Upper lobe of right lung (tissue), 1 donor: ENCODE results near the gene STARD13. TPM values are rescaled to one million over a fixed set of nuclear protein-coding genes. Genes with fewer than 3 reads are reported as not detected.

Experiments
- ATAC-seq: fragments of 200-7000 bp; cut with Tn5 transposase; one replicate; pipeline ENCODE4 v1.9.1; 2020; ENCODE audit warnings: mild to moderate bottlenecking, moderate library complexity
- DNase-seq: peaks from one replicate; pipeline ENCODE4 v3.0.0-alpha.2; 2020
- H3K27ac ChIP-seq: fragments of 200-600 bp; one replicate; pipeline ENCODE4 v1.8.0; 2022
- H3K27me3 ChIP-seq: fragments of 200-600 bp; one replicate; pipeline ENCODE4 v1.8.0; 2022; ENCODE audit warnings: mild to moderate bottlenecking
- H3K36me3 ChIP-seq: fragments of 200-600 bp; one replicate; pipeline ENCODE4 v1.8.0; 2022
- H3K4me1 ChIP-seq: fragments of 200-600 bp; one replicate; pipeline ENCODE4 v1.8.0; 2022
- H3K4me3 ChIP-seq: fragments of 200-600 bp; one replicate; pipeline ENCODE4 v1.8.0; 2022; ENCODE audit warnings: mild to moderate bottlenecking
- H3K9me3 ChIP-seq: fragments of 200-600 bp; one replicate; pipeline ENCODE4 v1.8.0; 2022
- intact Hi-C: fragments of 100-400 bp; cut with DNase I; formaldehyde crosslinking; loops from one replicate; pipeline ENCODE4 v1.11.0; 2022
- total RNA-seq: library from RNA; stranded (reverse); fragmentation: NEBNext Ultra II Directional; extraction: Animal tissue kit (Norgen Biotek cat#: 25700); gene quantifications from one replicate; pipeline ENCODE4 v1.2.1, GENCODE V29; 2021
- TF ChIP-seq, protein P1 (sequence below): fragments of 200-600 bp; IDR thresholded peaks from one replicate; pipeline ENCODE4 v1.8.0; 2022; ENCODE audit warnings: antibody characterized with exemption
- donor health status: DM: no; HTN: yes; CAD: no; lungs with severe emphysema.

The STARD13 gene
- total RNA-seq, 1 donor from 2014 or later = 60.4 TPM

DNA sequence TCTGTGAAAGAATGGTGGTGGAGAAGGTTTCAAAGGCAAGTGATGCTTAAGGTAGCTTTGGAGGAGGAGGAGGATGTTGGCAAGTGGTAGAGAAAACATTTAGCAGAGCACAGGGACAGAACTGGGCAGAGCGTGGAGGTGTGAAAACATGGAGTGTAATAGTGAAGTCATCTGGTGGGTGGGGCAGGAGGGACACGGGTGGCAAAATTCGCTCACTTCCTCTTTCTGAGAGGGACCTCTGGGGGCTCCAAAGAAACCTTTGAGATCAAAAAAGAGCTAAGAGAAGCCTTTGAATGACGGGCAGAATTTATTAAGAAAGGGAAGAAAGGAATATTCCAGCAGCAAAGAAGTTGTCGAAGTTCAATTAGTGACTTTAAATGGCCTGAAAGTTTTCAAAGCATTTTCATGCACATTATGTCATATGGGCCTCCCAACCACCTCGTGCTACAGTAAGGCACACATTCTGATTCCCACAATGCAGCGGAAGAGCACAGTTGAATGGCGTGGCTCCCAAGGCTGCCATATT is 82.8 kb downstream of the STARD13 start:
- Histone ChIP-seq H3K4me1 (peaks cover 37% of the 10 kb centered on the region), H3K27me3 (no peaks in the 10 kb centered on the region), H3K27ac (no peak overlapping the region), H3K4me3 (no peak overlapping the region), H3K36me3 (no peaks in the 10 kb centered on the region), H3K9me3 (no peaks in the 10 kb centered on the region)
- DNase-seq (no peak), ATAC-seq (no peak)
- TF ChIP-seq, protein P1, sequence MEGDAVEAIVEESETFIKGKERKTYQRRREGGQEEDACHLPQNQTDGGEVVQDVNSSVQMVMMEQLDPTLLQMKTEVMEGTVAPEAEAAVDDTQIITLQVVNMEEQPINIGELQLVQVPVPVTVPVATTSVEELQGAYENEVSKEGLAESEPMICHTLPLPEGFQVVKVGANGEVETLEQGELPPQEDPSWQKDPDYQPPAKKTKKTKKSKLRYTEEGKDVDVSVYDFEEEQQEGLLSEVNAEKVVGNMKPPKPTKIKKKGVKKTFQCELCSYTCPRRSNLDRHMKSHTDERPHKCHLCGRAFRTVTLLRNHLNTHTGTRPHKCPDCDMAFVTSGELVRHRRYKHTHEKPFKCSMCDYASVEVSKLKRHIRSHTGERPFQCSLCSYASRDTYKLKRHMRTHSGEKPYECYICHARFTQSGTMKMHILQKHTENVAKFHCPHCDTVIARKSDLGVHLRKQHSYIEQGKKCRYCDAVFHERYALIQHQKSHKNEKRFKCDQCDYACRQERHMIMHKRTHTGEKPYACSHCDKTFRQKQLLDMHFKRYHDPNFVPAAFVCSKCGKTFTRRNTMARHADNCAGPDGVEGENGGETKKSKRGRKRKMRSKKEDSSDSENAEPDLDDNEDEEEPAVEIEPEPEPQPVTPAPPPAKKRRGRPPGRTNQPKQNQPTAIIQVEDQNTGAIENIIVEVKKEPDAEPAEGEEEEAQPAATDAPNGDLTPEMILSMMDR = no peak
- intact Hi-C loops = no loop called here

GRCh38 chr13:33201659-33202058 is 83.9 kb downstream of the STARD13 start:
- ATAC-seq (no peak), DNase-seq (no peak)
- Histone ChIP-seq H3K27me3 (no peaks in the 10 kb centered on the region), H3K27ac (no peak overlapping the region), H3K36me3 (no peaks in the 10 kb centered on the region), H3K4me1 (peaks cover 26% of the 10 kb centered on the region), H3K4me3 (no peak overlapping the region), H3K9me3 (no peaks in the 10 kb centered on the region)
- TF ChIP-seq, protein P1 = no peak
- intact Hi-C loops = no loop called here

DNA sequence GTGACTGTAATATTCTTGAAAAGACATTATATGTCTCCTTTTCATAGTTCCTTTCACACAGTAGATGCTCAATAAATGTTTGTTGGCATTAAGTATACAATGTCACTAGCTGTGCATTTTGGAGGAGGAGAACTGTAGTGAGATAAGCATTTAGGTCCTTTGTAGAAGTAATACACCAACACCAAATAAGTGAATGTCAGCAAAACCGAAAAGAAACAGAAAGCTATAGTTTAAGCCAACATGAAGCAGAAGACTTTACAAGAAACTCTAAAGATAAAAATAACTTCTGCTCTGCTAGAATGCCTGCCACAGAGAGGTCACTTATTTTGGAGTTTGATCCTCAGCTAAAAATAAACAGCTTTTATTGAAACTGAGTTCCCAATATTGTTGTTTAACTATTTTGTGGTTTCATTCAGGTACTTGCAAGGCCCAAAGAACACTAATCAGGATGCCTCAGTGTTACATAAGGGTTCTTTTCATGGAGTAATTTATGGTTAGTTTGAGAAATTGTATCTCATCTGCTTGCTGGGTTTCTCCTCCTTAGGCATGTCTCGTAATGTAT is 86.2 kb downstream of the STARD13 start:
- Histone ChIP-seq H3K27ac (no peak overlapping the region), H3K9me3 (no peaks in the 10 kb centered on the region), H3K4me3 (no peak overlapping the region), H3K4me1 (peaks cover 12% of the 10 kb centered on the region), H3K27me3 (no peaks in the 10 kb centered on the region), H3K36me3 (no peaks in the 10 kb centered on the region)
- DNase-seq (no peak), ATAC-seq (no peak)
- intact Hi-C loops = no loop called here
- TF ChIP-seq, protein P1 = no peak

DNA sequence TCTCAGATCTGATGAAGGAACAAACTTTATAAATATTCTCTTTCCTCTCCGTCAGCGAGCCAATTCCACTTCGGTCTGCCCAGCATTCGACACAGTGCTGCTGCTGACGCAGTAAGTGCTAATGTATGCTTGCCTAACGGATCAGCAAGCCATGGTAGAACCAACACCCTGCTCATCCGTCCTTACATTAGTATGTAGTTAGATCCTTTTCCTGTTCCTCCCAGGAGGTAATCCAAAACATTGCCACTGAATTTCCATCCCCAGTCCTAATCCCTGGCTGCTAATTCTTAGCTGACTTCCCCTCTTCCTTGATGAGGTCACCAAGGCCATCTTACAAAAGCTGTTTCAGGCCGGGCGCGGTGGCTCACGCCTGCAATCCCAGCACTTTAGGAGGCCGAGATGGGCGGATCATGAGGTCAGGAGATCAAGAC is 88.0 kb downstream of the STARD13 start:
- intact Hi-C loops = no loop called here
- H3K4me1 ChIP-seq = peaks cover 11% of the 10 kb centered on the region
- H3K27me3 ChIP-seq = no peaks in the 10 kb centered on the region
- H3K9me3 ChIP-seq = no peaks in the 10 kb centered on the region
- DNase-seq (no peak), ATAC-seq (peak; percentile 70)
- TF ChIP-seq, protein P1 = no peak
- no peaks in the 10 kb centered on the region for H3K36me3 ChIP-seq
- H3K4me3 ChIP-seq = no peak overlapping the region
- H3K27ac ChIP-seq = peak overlapping the region; percentile 38

- no peak overlapping the region for H3K27ac ChIP-seq
- DNase-seq (no peak), ATAC-seq (no peak)
- H3K4me1 ChIP-seq = peaks cover 11% of the 10 kb centered on the region
- H3K27me3 ChIP-seq = no peaks in the 10 kb centered on the region
- no peaks in the 10 kb centered on the region for H3K36me3 ChIP-seq
- TF ChIP-seq, protein P1 = no peak
- intact Hi-C loops = no loop called here
- H3K9me3 ChIP-seq = no peaks in the 10 kb centered on the region
- no peak overlapping the region for H3K4me3 ChIP-seq
Observed at GRCh38 chr13:33196767-33197166, 88.8 kb downstream of the STARD13 start.
